ENCODE results near the gene TMPRSS11A. TPM values are rescaled to one million over a fixed set of nuclear protein-coding genes. Genes with fewer than 3 reads are reported as not detected.

Gene TMPRSS11A
- total RNA-seq, 1 experiment from 2014 or later, result not detected

DNA sequence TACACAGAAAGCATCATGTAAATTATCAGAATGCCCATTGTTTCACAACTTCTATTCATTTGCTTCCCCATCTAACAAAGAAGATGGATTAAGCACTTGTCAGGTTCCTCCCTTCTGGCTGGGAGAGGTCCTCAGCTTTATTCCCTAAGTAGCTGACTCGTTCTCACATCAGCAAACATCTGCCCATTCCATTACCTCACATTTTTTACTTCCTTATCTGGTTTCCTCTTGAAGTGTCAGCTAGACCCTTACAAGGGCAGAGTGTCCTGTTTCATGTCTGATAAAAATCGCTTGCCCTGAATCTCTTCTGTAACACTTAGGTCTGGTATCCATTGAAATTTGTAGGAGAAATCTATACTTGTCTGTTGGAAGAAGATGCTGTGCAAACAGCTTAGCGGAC, 34.7 kb downstream of the TMPRSS11A start:
- Histone ChIP-seq H3K27me3 (ENCODE audit: low read length) (no peaks in the 10 kb centered on the region), H3K27ac (ENCODE audit: low read length) (no peak overlapping the region), H3K36me3 (ENCODE audit: insufficient read depth, low read length) (no peaks in the 10 kb centered on the region), H3K4me1 (ENCODE audit: low read length) (no peaks in the 10 kb centered on the region), H3K4me3 (ENCODE audit: low read length) (no peak overlapping the region), H3K4me2 (ENCODE audit: low read depth, low read length, poor library complexity, severe bottlenecking) (no peak overlapping the region), H3K9ac (ENCODE audit: low read length) (no peak overlapping the region), H2AFZ (ENCODE audit: low read length) (no peak overlapping the region), H3K79me2 (ENCODE audit: low read length) (no peaks in the 10 kb centered on the region), H3K9me2 (replicated peaks; ENCODE audit: insufficient read depth, low read length) (no peaks in the 10 kb centered on the region), H4K20me1 (ENCODE audit: insufficient read depth, low read depth, low read length) (no peaks in the 10 kb centered on the region), H3K9me3 (ENCODE audit: low read length) (no peaks in the 10 kb centered on the region)
- DNase-seq, result no peak

DNA sequence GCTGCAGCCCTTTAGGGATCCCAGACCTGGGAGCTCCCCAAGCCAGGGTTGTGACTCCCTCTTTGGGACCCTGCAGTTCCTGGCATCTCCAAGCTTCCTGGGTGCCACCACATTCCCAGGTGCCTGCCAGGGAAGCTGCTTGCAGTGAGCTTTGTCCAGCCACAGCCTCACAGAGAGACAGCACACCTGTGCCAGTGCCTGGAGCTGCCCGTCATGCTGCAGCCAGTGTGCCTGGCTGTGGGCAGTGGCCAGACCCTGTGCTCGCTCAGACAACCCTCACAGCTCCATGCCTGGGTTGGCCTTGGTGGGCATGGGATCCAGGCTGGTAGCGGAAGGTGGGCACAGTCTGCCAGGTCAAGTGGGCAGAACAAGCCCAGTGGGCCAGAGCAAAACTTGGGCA, 36.0 kb downstream of the TMPRSS11A start:
- no peak overlapping the region for H3K4me2 ChIP-seq (ENCODE audit: low read depth, low read length, poor library complexity, severe bottlenecking)
- DNase-seq, result no peak
- H3K27me3 ChIP-seq (ENCODE audit: low read length), result no peaks in the 10 kb centered on the region
- H3K27ac ChIP-seq (ENCODE audit: low read length), result no peak overlapping the region
- H2AFZ ChIP-seq (ENCODE audit: low read length), result no peak overlapping the region
- no peaks in the 10 kb centered on the region for H4K20me1 ChIP-seq (ENCODE audit: insufficient read depth, low read depth, low read length)
- no peak overlapping the region for H3K4me3 ChIP-seq (ENCODE audit: low read length)
- no peaks in the 10 kb centered on the region for H3K9me3 ChIP-seq (ENCODE audit: low read length)
- H3K4me1 ChIP-seq (ENCODE audit: low read length), result no peaks in the 10 kb centered on the region
- no peaks in the 10 kb centered on the region for H3K9me2 ChIP-seq (replicated peaks; ENCODE audit: insufficient read depth, low read length)
- no peak overlapping the region for H3K9ac ChIP-seq (ENCODE audit: low read length)
- H3K36me3 ChIP-seq (ENCODE audit: insufficient read depth, low read length), result no peaks in the 10 kb centered on the region
- H3K79me2 ChIP-seq (ENCODE audit: low read length), result no peaks in the 10 kb centered on the region

DNA sequence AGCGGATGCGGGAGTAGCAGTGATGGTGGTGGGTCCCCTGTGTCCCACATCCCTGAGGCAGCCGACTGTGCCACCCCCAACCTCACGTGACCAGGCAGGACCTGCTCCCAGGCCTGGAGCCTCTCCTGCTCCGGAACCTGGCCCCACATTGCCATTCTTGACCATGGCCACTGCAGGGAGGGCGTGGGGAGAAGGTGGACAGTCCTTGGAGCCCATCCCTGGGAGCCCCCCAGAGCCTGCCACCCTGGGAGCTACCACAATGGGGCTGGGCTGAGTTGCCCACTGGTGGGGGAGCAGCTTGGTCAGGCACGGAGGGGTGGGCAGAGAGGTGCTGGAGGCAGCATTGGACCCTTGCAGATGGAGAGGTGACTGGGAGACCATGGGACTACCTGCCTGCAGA, 36.8 kb downstream of the TMPRSS11A start:
- H3K27ac ChIP-seq (ENCODE audit: low read length), result no peak overlapping the region
- H3K79me2 ChIP-seq (ENCODE audit: low read length), result no peaks in the 10 kb centered on the region
- H4K20me1 ChIP-seq (ENCODE audit: insufficient read depth, low read depth, low read length), result no peaks in the 10 kb centered on the region
- H3K4me1 ChIP-seq (ENCODE audit: low read length), result no peaks in the 10 kb centered on the region
- no peak overlapping the region for H3K4me3 ChIP-seq (ENCODE audit: low read length)
- H3K36me3 ChIP-seq (ENCODE audit: insufficient read depth, low read length), result no peaks in the 10 kb centered on the region
- no peaks in the 10 kb centered on the region for H3K27me3 ChIP-seq (ENCODE audit: low read length)
- no peaks in the 10 kb centered on the region for H3K9me3 ChIP-seq (ENCODE audit: low read length)
- H3K9ac ChIP-seq (ENCODE audit: low read length), result no peak overlapping the region
- no peak overlapping the region for H2AFZ ChIP-seq (ENCODE audit: low read length)
- H3K4me2 ChIP-seq (ENCODE audit: low read depth, low read length, poor library complexity, severe bottlenecking), result no peak overlapping the region
- H3K9me2 ChIP-seq (replicated peaks; ENCODE audit: insufficient read depth, low read length), result no peaks in the 10 kb centered on the region
- DNase-seq, result no peak

DNA sequence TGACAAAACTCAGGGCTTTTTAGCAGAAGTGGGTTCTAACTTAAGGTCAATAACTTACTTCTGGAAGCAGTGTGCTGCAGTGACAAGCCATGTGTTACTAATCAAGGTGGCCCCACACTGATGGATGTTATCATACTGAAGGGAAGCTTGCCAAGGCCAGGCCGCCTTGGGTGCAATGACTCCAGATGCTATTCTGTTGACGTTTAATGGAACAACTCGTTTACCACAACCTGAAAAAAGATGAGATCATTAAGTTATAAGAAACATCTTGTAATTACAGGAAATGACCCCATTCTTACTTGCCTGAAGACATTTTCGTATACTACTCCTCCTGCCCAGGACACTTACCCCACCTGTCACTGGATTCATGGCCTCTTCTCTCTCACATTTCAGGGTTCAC, 40.6 kb downstream of the TMPRSS11A start:
- Histone ChIP-seq H3K9me3 (ENCODE audit: low read length) (no peaks in the 10 kb centered on the region), H3K27me3 (ENCODE audit: low read length) (no peaks in the 10 kb centered on the region), H3K4me3 (ENCODE audit: low read length) (no peak overlapping the region), H3K9me2 (replicated peaks; ENCODE audit: insufficient read depth, low read length) (no peaks in the 10 kb centered on the region), H3K27ac (ENCODE audit: low read length) (no peak overlapping the region), H4K20me1 (ENCODE audit: insufficient read depth, low read depth, low read length) (no peaks in the 10 kb centered on the region), H3K79me2 (ENCODE audit: low read length) (no peaks in the 10 kb centered on the region), H3K4me2 (ENCODE audit: low read depth, low read length, poor library complexity, severe bottlenecking) (no peak overlapping the region), H3K36me3 (ENCODE audit: insufficient read depth, low read length) (no peaks in the 10 kb centered on the region), H3K9ac (ENCODE audit: low read length) (no peak overlapping the region), H2AFZ (ENCODE audit: low read length) (no peak overlapping the region), H3K4me1 (ENCODE audit: low read length) (no peaks in the 10 kb centered on the region)
- no peak for DNase-seq

DNA sequence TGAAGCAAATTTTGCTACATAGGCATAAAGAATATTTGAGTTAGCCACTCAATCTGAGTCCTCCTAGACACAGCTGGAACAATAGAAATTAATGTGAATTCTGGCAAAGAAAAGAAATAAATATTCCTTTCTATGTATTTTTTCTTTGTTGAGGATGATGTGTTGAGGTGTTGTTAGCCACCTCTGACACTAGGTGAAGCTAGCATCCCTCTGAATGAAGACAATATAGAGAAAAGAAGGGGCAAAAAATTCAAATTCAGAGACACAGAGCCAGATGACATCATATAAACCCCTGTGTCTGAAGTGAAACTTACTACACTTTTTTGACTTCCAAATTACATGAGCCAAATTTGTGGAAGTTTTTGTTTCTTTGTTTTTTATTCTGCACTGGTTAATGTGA, 44.9 kb downstream of the TMPRSS11A start:
- H4K20me1 ChIP-seq (ENCODE audit: insufficient read depth, low read depth, low read length), result no peaks in the 10 kb centered on the region
- H3K4me2 ChIP-seq (ENCODE audit: low read depth, low read length, poor library complexity, severe bottlenecking), result no peak overlapping the region
- no peaks in the 10 kb centered on the region for H3K4me1 ChIP-seq (ENCODE audit: low read length)
- no peaks in the 10 kb centered on the region for H3K36me3 ChIP-seq (ENCODE audit: insufficient read depth, low read length)
- no peaks in the 10 kb centered on the region for H3K27me3 ChIP-seq (ENCODE audit: low read length)
- H3K79me2 ChIP-seq (ENCODE audit: low read length), result no peaks in the 10 kb centered on the region
- H3K4me3 ChIP-seq (ENCODE audit: low read length), result no peak overlapping the region
- no peak overlapping the region for H2AFZ ChIP-seq (ENCODE audit: low read length)
- no peak overlapping the region for H3K9ac ChIP-seq (ENCODE audit: low read length)
- no peak overlapping the region for H3K27ac ChIP-seq (ENCODE audit: low read length)
- no peaks in the 10 kb centered on the region for H3K9me2 ChIP-seq (replicated peaks; ENCODE audit: insufficient read depth, low read length)
- peak; percentile 51 for DNase-seq
- H3K9me3 ChIP-seq (ENCODE audit: low read length), result no peaks in the 10 kb centered on the region

DNA sequence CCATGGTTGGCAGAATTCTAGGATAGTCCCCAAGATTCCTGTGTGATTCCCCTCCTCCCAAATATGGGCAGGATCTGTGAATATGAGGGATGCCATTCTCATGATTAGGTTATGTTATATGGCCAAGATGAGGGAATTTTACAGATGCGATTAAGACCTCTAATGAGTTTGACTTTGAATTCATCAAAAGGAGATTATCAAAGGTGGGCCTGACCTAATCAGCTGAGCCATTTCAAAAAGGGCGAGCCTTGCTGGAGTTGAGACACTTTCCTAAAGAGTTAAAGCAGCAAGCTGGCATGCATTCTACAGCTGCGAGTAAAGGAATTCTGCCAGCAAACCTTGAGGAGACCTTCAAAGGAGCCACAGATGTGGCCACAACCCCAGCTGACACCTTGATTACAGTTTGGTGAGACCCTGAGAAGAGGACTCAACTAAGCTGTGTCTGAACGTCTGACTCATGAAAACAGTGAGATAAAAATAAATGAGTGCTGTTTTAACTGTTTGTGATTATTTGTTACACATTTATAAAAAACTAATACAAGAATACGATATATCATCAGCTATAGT, 47.8 kb downstream of the TMPRSS11A start:
- Histone ChIP-seq H4K20me1 (ENCODE audit: insufficient read depth, low read depth, low read length) (no peaks in the 10 kb centered on the region), H3K27ac (ENCODE audit: low read length) (no peak overlapping the region), H3K27me3 (ENCODE audit: low read length) (no peaks in the 10 kb centered on the region), H3K9me3 (ENCODE audit: low read length) (no peaks in the 10 kb centered on the region), H3K79me2 (ENCODE audit: low read length) (no peaks in the 10 kb centered on the region), H3K4me1 (ENCODE audit: low read length) (no peaks in the 10 kb centered on the region), H3K4me3 (ENCODE audit: low read length) (no peak overlapping the region), H3K9ac (ENCODE audit: low read length) (no peak overlapping the region), H3K36me3 (ENCODE audit: insufficient read depth, low read length) (no peaks in the 10 kb centered on the region), H2AFZ (ENCODE audit: low read length) (no peak overlapping the region), H3K9me2 (replicated peaks; ENCODE audit: insufficient read depth, low read length) (no peaks in the 10 kb centered on the region), H3K4me2 (ENCODE audit: low read depth, low read length, poor library complexity, severe bottlenecking) (no peak overlapping the region)
- no peak for DNase-seq

DNA sequence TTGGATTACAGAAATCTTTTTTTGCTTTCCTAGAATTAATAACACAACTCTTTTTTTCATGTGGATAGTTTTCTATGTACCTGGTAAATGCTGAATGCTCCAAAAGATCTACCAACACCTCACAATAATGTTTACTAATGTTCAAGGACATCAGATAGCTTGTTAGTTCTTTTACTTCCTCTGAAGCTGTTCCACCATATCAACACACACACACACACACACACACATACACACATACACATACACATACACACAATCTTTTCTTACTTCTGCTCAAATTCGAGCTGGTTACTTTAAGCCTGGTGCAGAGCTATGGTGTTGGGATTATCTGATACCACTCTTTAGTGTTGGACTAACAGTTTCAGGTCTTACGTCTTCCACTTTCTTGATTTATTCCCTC, 51.2 kb downstream of the TMPRSS11A start:
- H3K9me2 ChIP-seq (replicated peaks; ENCODE audit: insufficient read depth, low read length), result no peaks in the 10 kb centered on the region
- H3K9ac ChIP-seq (ENCODE audit: low read length), result no peak overlapping the region
- no peak overlapping the region for H3K4me2 ChIP-seq (ENCODE audit: low read depth, low read length, poor library complexity, severe bottlenecking)
- no peaks in the 10 kb centered on the region for H4K20me1 ChIP-seq (ENCODE audit: insufficient read depth, low read depth, low read length)
- H3K9me3 ChIP-seq (ENCODE audit: low read length), result no peaks in the 10 kb centered on the region
- DNase-seq, result no peak
- H3K4me1 ChIP-seq (ENCODE audit: low read length), result no peaks in the 10 kb centered on the region
- no peak overlapping the region for H3K27ac ChIP-seq (ENCODE audit: low read length)
- no peaks in the 10 kb centered on the region for H3K36me3 ChIP-seq (ENCODE audit: insufficient read depth, low read length)
- H3K79me2 ChIP-seq (ENCODE audit: low read length), result no peaks in the 10 kb centered on the region
- no peak overlapping the region for H3K4me3 ChIP-seq (ENCODE audit: low read length)
- no peak overlapping the region for H2AFZ ChIP-seq (ENCODE audit: low read length)
- H3K27me3 ChIP-seq (ENCODE audit: low read length), result no peaks in the 10 kb centered on the region

DNA sequence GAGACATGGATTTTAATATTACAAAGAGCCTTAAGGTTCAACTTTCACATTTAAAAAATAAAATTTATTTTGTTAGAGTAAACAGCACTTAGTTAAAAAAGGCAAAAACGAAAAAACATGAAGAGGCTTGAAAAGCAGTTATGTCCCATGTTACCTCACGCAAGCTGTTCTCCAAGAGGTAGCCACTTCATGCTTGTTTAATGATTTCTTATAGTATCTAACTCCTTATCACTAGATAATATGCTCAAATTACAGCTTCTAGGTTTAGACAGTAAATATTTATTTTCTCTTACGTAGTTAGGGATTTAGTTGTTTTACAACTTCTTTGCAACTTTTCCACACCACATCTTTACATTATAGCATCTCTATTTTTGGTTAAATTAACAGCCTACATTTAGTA, 51.7 kb downstream of the TMPRSS11A start:
- no peaks in the 10 kb centered on the region for H3K9me2 ChIP-seq (replicated peaks; ENCODE audit: insufficient read depth, low read length)
- no peaks in the 10 kb centered on the region for H3K27me3 ChIP-seq (ENCODE audit: low read length)
- H3K4me1 ChIP-seq (ENCODE audit: low read length), result no peaks in the 10 kb centered on the region
- H3K9ac ChIP-seq (ENCODE audit: low read length), result no peak overlapping the region
- no peak overlapping the region for H3K4me2 ChIP-seq (ENCODE audit: low read depth, low read length, poor library complexity, severe bottlenecking)
- no peaks in the 10 kb centered on the region for H3K9me3 ChIP-seq (ENCODE audit: low read length)
- H3K4me3 ChIP-seq (ENCODE audit: low read length), result no peak overlapping the region
- no peaks in the 10 kb centered on the region for H3K36me3 ChIP-seq (ENCODE audit: insufficient read depth, low read length)
- no peaks in the 10 kb centered on the region for H4K20me1 ChIP-seq (ENCODE audit: insufficient read depth, low read depth, low read length)
- H3K27ac ChIP-seq (ENCODE audit: low read length), result no peak overlapping the region
- DNase-seq, result no peak
- H2AFZ ChIP-seq (ENCODE audit: low read length), result no peak overlapping the region
- no peaks in the 10 kb centered on the region for H3K79me2 ChIP-seq (ENCODE audit: low read length)

DNA sequence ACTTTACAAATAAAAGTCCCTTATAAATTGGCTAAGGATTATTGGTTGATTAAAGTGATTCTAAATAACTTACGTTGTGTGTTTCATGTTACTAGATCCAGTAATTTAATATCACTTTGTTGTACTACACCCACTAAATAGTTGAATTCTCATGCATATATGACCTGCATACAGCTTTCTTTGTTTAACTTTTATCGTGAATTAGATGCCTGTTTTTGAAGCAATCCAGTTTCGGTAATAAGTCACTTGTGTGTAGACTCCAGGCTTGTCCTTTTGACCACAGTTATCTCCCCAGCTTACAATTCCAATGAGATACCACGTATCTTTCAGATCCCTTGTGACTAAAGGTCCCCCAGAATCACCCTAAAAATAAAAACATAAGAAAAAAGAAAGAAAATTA, 52.2 kb downstream of the TMPRSS11A start:
- H4K20me1 ChIP-seq (ENCODE audit: insufficient read depth, low read depth, low read length), result no peaks in the 10 kb centered on the region
- H3K36me3 ChIP-seq (ENCODE audit: insufficient read depth, low read length), result no peaks in the 10 kb centered on the region
- H3K79me2 ChIP-seq (ENCODE audit: low read length), result no peaks in the 10 kb centered on the region
- H3K4me1 ChIP-seq (ENCODE audit: low read length), result no peaks in the 10 kb centered on the region
- H3K27ac ChIP-seq (ENCODE audit: low read length), result no peak overlapping the region
- no peaks in the 10 kb centered on the region for H3K9me2 ChIP-seq (replicated peaks; ENCODE audit: insufficient read depth, low read length)
- no peak overlapping the region for H3K4me3 ChIP-seq (ENCODE audit: low read length)
- no peaks in the 10 kb centered on the region for H3K27me3 ChIP-seq (ENCODE audit: low read length)
- H2AFZ ChIP-seq (ENCODE audit: low read length), result no peak overlapping the region
- no peak overlapping the region for H3K4me2 ChIP-seq (ENCODE audit: low read depth, low read length, poor library complexity, severe bottlenecking)
- H3K9me3 ChIP-seq (ENCODE audit: low read length), result no peaks in the 10 kb centered on the region
- H3K9ac ChIP-seq (ENCODE audit: low read length), result no peak overlapping the region
- DNase-seq, result no peak

All from Karpas-422 (cell line).